A549 (cell line): ENCODE measurements around the gene ELMO3. TPM values are rescaled to one million over a fixed set of nuclear protein-coding genes. Genes with fewer than 3 reads are reported as not detected.

Experiments
- ATAC-seq, 2 experiments: fragments of 200-7000 bp in 1 of 2; fragments of >200 bp in 1 of 2; cut with Nextera tagmentation in 1 of 2; cut with Tn5 transposase in 1 of 2; 3 replicates each; pipeline versions ENCODE4 v1.8.0 to v1.9.1; 2018 to 2020; ENCODE audit warnings: mild to moderate bottlenecking in 1 of 2, moderate library complexity in 1 of 2
- CTCF ChIA-PET: fragments of 300-600 bp; sonication (Branson Sonifier 250); formaldehyde crosslinking; extraction: SDS; loops from one replicate; lab custom pipeline; 2021; ENCODE audit warnings: antibody characterized with exemption, inconsistent platforms; lab: Yijun Ruan, JAX
- POLR2A ChIA-PET: fragments of 350-600 bp; formaldehyde crosslinking; extraction: SDS; loops from one replicate; lab custom pipeline; 2021; ENCODE audit warnings: antibody characterized with exemption, inconsistent platforms; lab: Yijun Ruan, JAX
- DNase-seq, 2 experiments: peaks; one replicate each; pipeline versions ENCODE4 v3.0.0 to v3.0.0-alpha.2; 2011 to 2016; ENCODE audit warnings: low read depth in 1 of 2, low spot score in 1 of 2
- FAIRE-seq: peaks from 2 replicates; lab custom pipeline; 2011; peaks lifted over from hg19 to GRCh38; lab: Jason Lieb, UNC
- H3K27ac ChIP-seq, 2 experiments: fragments of >200 bp; sonication (Bioruptor Twin); formaldehyde crosslinking; 3 replicates each; pipeline ENCODE4 v1.5.1; 2016 to 2017
- H3K4me1 ChIP-seq: fragments of >200 bp; sonication (Bioruptor Twin); formaldehyde crosslinking; 3 replicates; pipeline ENCODE4 v1.6.1; 2016
- H3K4me2 ChIP-seq: fragments of >200 bp; sonication (Bioruptor Twin); formaldehyde crosslinking; 3 replicates; pipeline ENCODE4 v1.6.1; 2016
- H3K4me3 ChIP-seq: fragments of >200 bp; sonication (Bioruptor Twin); formaldehyde crosslinking; 3 replicates; pipeline ENCODE4 v1.5.1; 2016
- H3K9me3 ChIP-seq: fragments of >200 bp; sonication (Bioruptor Twin); formaldehyde crosslinking; 3 replicates; pipeline ENCODE4 v1.6.1; 2016
- CHD2 ChIP-seq: fragments of 150-350 bp; IDR thresholded peaks from 2 replicates; pipeline ENCODE4 v1.6.1; 2014; ENCODE audit warnings: low read length; ENCODE audit not compliant: partially characterized antibody
- CHD4 ChIP-seq: fragments of 200-600 bp; sonication (generic); IDR thresholded peaks from 2 replicates; pipeline ENCODE4 v1.6.1; 2016; ENCODE audit warnings: antibody characterized with exemption, mild to moderate bottlenecking, borderline replicate concordance
- EHF ChIP-seq: fragments of 250-450 bp; sonication (Bioruptor Pico); IDR thresholded peaks from 2 replicates; pipeline ENCODE4 v1.5.0; 2020; ENCODE audit warnings: mild to moderate bottlenecking
- EHMT2 ChIP-seq: fragments of 200-600 bp; sonication (generic); IDR thresholded peaks from 2 replicates; pipeline ENCODE4 v1.6.1; 2016; ENCODE audit warnings: antibody characterized with exemption, low read depth, mild to moderate bottlenecking, moderate library complexity
- HDAC2 ChIP-seq: fragments of 200-600 bp; sonication (generic); IDR thresholded peaks from 2 replicates; pipeline ENCODE4 v1.6.1; 2016
- HOXB13 ChIP-seq: fragments of 250-450 bp; sonication (Bioruptor Pico); IDR thresholded peaks from 2 replicates; pipeline ENCODE4 v1.5.0; 2020; ENCODE audit warnings: low read depth, mild to moderate bottlenecking, moderate library complexity
- NR3C1 ChIP-seq: fragments of >200 bp; sonication (Bioruptor Twin); formaldehyde crosslinking; IDR thresholded peaks from 3 replicates; pipeline ENCODE4 v1.6.1; 2017
- POLR2A ChIP-seq: IDR thresholded peaks from 2 replicates; pipeline ENCODE4 v1.6.1; 2012; ENCODE audit warnings: mild to moderate bottlenecking, low read length
- POLR2AphosphoS2 ChIP-seq: conservative IDR thresholded peaks from 2 replicates; pipeline ENCODE4 v1.6.1; 2012; ENCODE audit warnings: low read length, improper control_type of control experiment, inconsistent platforms
- RAD21 ChIP-seq, 2 experiments: fragments of >200 bp in 1 of 2; sonication (Bioruptor Twin) in 1 of 2; formaldehyde crosslinking in 1 of 2; IDR thresholded peaks in 1 of 2; conservative IDR thresholded peaks in 1 of 2; 2 replicates in 1 of 2; 3 replicates in 1 of 2; pipeline ENCODE4 v1.6.1; 2012 to 2018; ENCODE audit warnings: inconsistent platforms in 1 of 2
- TP53 ChIP-seq: fragments of 250-450 bp; sonication (Bioruptor Pico); IDR thresholded peaks from 2 replicates; pipeline ENCODE4 v1.5.0; 2021; ENCODE audit warnings: mild to moderate bottlenecking, moderate library complexity
- ZC3H11A ChIP-seq: fragments of 450-650 bp; IDR thresholded peaks from 2 replicates; pipeline ENCODE4 v1.6.1; 2014; ENCODE audit warnings: antibody characterized with exemption, mild to moderate bottlenecking
- ZNF302 ChIP-seq: fragments of 250-450 bp; sonication (Bioruptor Pico); IDR thresholded peaks from 2 replicates; pipeline ENCODE4 v1.9.0; 2021; ENCODE audit warnings: inconsistent platforms, mild to moderate bottlenecking, moderate library complexity
- WGBS: methylation state at CpG from one replicate; pipeline ENCODE4 v1.1.6; 2017; ENCODE audit errors: missing lambda C conversion rate; 5-methylcytosine and 5-hydroxymethylcytosine counted together
- polyA plus RNA-seq, 4 experiments: library from polyadenylated mRNA; depleted of rRNA in 3 of 4; stranded (reverse); fragments of >200 nt; fragmentation: RNase III in 1 of 4; extraction: RNeasy Plus Mini Kit Qiagen cat#74134 plus additional on column Dnase treatment in 1 of 4; gene quantifications; 2 replicates in 3 of 4; 3 replicates in 1 of 4; pipeline ENCODE4 v1.2.3, GENCODE V29; 2011 to 2017
- TF ChIP-seq, protein P1 (sequence below): IDR thresholded peaks from 2 replicates; pipeline ENCODE4 v1.6.1; 2012
- TF ChIP-seq, protein P2 (sequence below): fragments of 200-600 bp; sonication (generic); IDR thresholded peaks from 2 replicates; pipeline ENCODE4 v1.6.1; 2016; ENCODE audit warnings: antibody characterized with exemption, mild to moderate bottlenecking, moderate library complexity
- TF ChIP-seq, protein P3 (sequence below): fragments of 150-350 bp; IDR thresholded peaks from 2 replicates; pipeline ENCODE4 v1.6.1; 2014; ENCODE audit warnings: low read depth, mild to moderate bottlenecking, low read length
- TF ChIP-seq, protein P4 (sequence below): IDR thresholded peaks from 2 replicates; pipeline ENCODE4 v1.6.1; 2012; ENCODE audit warnings: low read depth, borderline replicate concordance

Gene ELMO3
- polyA plus RNA-seq, 2 of the 4 experiments (the other 2 are of a cell fraction) = 0.62 to 1.4 TPM

DNA sequence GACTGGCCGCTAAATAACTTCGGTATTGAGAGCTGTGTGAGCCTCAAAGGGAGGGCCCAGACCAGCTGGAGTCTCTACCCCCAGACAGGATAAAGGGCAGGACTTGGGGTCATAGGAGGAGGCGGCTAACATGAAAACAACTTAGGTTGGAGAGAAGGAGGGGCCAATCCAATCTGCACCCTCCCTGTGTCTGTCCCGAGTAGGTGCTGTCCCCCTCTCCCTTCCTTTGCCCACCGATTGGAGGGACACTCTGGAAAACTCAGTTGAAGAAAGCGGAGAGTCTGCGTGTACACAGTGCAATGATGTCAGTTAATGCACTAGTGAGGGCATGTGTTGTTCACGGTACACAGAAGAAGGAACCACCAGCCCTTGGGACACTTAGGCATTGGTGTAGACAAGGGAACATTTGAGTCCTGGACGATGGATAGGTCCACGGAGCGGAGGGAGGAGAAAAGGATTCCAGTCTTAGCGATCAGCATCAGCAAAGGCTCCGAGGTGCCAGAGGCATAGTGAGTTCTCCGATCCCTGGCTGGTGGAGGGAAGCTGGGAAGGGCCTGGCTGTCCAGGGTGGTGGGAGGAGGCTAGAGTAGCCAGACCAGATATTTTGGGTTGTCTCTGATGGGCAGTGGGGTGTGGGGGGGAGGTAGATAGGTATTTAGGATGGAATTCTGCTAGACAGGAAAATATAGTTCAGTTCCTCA is 27.8 kb upstream of the ELMO3 start:
- H3K4me1 ChIP-seq = peaks cover 41% of the 10 kb centered on the region
- TF ChIP-seq, protein P1, sequence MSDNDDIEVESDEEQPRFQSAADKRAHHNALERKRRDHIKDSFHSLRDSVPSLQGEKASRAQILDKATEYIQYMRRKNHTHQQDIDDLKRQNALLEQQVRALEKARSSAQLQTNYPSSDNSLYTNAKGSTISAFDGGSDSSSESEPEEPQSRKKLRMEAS = peak; percentile 8; the same call in 1 of the 2 replicates
- TF ChIP-seq EHF (no peak), NR3C1 (no peak)
- TF ChIP-seq, protein P2, sequence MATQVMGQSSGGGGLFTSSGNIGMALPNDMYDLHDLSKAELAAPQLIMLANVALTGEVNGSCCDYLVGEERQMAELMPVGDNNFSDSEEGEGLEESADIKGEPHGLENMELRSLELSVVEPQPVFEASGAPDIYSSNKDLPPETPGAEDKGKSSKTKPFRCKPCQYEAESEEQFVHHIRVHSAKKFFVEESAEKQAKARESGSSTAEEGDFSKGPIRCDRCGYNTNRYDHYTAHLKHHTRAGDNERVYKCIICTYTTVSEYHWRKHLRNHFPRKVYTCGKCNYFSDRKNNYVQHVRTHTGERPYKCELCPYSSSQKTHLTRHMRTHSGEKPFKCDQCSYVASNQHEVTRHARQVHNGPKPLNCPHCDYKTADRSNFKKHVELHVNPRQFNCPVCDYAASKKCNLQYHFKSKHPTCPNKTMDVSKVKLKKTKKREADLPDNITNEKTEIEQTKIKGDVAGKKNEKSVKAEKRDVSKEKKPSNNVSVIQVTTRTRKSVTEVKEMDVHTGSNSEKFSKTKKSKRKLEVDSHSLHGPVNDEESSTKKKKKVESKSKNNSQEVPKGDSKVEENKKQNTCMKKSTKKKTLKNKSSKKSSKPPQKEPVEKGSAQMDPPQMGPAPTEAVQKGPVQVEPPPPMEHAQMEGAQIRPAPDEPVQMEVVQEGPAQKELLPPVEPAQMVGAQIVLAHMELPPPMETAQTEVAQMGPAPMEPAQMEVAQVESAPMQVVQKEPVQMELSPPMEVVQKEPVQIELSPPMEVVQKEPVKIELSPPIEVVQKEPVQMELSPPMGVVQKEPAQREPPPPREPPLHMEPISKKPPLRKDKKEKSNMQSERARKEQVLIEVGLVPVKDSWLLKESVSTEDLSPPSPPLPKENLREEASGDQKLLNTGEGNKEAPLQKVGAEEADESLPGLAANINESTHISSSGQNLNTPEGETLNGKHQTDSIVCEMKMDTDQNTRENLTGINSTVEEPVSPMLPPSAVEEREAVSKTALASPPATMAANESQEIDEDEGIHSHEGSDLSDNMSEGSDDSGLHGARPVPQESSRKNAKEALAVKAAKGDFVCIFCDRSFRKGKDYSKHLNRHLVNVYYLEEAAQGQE = no peak
- TF ChIP-seq, all 56 proteins: peak for 1
- peak; percentile 41 to 51 for DNase-seq
- H3K4me2 ChIP-seq = peak overlapping the region; percentile 99
- POLR2A ChIA-PET = interaction anchor here (1.0 to 2.9 kb wide), 7 partner anchors 10 to 210 kb away, joined by 3 to 46 read pairs (median 4); partner anchors contain the start of genes B3GNT9, CES3, FBXL8 and FHOD1
- no peak for FAIRE-seq
- H3K4me3 ChIP-seq = peak overlapping the region; percentile 51
- H3K27ac ChIP-seq = peak overlapping the region; percentile 97 to 99
- CTCF ChIA-PET = interaction anchor here (0.9 to 20.5 kb wide), 6 partner anchors 15 to 217 kb away, joined by 3 to 314 read pairs (median 6); partner anchors contain the start of genes B3GNT9, EXOC3L1, FBXL8 and MATCAP1
- peak; percentile 8 to 27 for ATAC-seq
- 36% methylated on average over 14 of the region's 14 CpGs for WGBS
- no peaks in the 10 kb centered on the region for H3K9me3 ChIP-seq

DNA sequence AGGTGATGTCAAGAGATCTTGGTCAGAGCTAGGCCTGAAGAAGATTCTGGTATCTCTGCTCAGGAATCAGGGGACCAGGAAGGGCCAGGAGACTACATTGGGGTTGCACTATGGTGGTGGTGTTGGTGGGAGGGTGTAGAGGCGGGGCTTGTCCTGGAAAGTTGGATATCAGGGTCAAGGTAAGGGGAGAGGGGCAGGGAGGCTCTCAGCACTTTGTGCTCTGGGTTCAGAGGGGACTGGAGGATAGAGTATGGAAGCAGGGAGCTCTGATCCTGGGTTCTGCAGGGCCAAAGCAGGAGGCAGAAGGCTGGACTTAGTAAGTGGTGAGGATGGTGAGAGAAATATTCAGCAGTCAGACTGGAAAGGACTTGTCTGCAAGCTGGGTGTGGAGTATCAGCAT is 25.6 kb upstream of the ELMO3 start:
- POLR2A ChIA-PET = interaction anchor here (0.5 to 1.2 kb wide), 5 partner anchors 13 to 281 kb away, joined by 3 to 6 read pairs (median 3); partner anchors contain the start of gene CBFB
- CTCF ChIA-PET = interaction anchor here (0.6 to 20.5 kb wide), 10 partner anchors 12 to 308 kb away, joined by 3 to 314 read pairs (median 4); partner anchors contain the start of genes ATP6V0D1, B3GNT9, EXOC3L1 and FBXL8
- DNase-seq = no peak
- TF ChIP-seq CHD2 = no peak
- H3K4me2 ChIP-seq = peak overlapping the region; percentile 88
- 0 out of 6 replicates have a peak, but pooled peaks of 1 of the 2 experiments have one; percentile 0 for ATAC-seq
- H3K4me3 ChIP-seq = peak overlapping the region; percentile 50
- WGBS = 33% methylated on average over 1 of the region's 1 CpG
- no peak for FAIRE-seq
- no peaks in the 10 kb centered on the region for H3K9me3 ChIP-seq
- peak overlapping the region; percentile 84 to 87 for H3K27ac ChIP-seq
- peaks cover 41% of the 10 kb centered on the region for H3K4me1 ChIP-seq

DNA sequence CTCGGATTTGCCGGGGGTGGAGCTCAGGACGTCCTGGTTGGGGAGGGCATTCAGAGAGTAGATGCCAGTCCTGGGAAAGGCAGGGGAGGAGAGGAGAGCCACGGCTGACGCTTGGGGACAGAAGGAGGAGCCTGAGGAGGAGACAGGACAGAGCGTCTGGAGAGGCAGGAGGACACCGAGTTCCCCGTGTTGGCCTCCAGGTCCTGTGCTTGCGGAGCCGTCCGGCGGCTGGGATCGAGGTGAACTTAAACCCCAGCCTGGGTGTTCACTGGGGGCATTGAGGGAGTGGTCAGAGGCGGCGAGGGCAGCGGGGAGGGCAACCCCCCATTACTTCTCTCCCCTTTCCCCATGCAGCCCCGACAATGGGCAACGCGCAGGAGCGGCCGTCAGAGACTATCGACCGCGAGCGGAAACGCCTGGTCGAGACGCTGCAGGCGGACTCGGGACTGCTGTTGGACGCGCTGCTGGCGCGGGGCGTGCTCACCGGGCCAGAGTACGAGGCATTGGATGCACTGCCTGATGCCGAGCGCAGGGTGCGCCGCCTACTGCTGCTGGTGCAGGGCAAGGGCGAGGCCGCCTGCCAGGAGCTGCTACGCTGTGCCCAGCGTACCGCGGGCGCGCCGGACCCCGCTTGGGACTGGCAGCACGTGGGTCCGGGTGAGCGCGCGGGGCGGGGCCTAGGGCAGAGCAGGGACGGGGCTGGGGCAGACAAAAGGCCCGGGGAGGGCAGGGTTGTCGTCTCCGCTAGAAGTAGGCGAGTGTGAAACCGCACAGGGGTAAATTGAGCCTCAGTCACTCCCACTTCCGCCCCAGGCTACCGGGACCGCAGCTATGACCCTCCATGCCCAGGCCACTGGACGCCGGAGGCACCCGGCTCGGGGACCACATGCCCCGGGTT is 24.9 kb upstream of the ELMO3 start:
- Histone ChIP-seq H3K9me3 (no peaks in the 10 kb centered on the region), H3K4me2 (peak overlapping the region; percentile 88), H3K4me1 (peaks cover 45% of the 10 kb centered on the region), H3K27ac (peak overlapping the region; percentile 84 to 87), H3K4me3 (peak overlapping the region; percentile 50)
- ATAC-seq (peak; percentile 59 to 82), DNase-seq (peak; percentile 89 to 91), FAIRE-seq (no peak)
- POLR2A ChIA-PET = interaction anchor here (0.5 to 1.2 kb wide), 6 partner anchors 11 to 154 kb away, joined by 3 to 7 read pairs (median 4); partner anchors contain the start of gene CBFB
- CTCF ChIA-PET = interaction anchor here (0.6 to 20.5 kb wide), 13 partner anchors 12 to 307 kb away, joined by 3 to 314 read pairs (median 4); partner anchors contain the start of genes ATP6V0D1, B3GNT9, EXOC3L1 and FBXL8
- WGBS = 2% methylated on average over 37 of the region's 71 CpGs
- TF ChIP-seq EHF (no peak), CHD4 (no peak), HOXB13 (CRISPR knock-in tag) (no peak), TP53 (CRISPR knock-in tag) (no peak), CHD2 (no peak), ZNF302 (CRISPR knock-in tag) (no peak), EHMT2 (no peak), RAD21 (conservative IDR thresholded peaks at IDR 0.05 in 1 of 2, IDR thresholded peaks at IDR 0.05 in 1 of 2) (peak in 1 of 2 experiments; percentile 28; a peak in 2 of 5 replicates), POLR2A (peak; percentile 62), HDAC2 (no peak), ZC3H11A (no peak), POLR2AphosphoS2 (no peak)
- TF ChIP-seq, protein P3, sequence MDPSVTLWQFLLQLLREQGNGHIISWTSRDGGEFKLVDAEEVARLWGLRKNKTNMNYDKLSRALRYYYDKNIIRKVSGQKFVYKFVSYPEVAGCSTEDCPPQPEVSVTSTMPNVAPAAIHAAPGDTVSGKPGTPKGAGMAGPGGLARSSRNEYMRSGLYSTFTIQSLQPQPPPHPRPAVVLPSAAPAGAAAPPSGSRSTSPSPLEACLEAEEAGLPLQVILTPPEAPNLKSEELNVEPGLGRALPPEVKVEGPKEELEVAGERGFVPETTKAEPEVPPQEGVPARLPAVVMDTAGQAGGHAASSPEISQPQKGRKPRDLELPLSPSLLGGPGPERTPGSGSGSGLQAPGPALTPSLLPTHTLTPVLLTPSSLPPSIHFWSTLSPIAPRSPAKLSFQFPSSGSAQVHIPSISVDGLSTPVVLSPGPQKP = no peak
- TF ChIP-seq, protein P2 = no peak
- TF ChIP-seq, protein P4, sequence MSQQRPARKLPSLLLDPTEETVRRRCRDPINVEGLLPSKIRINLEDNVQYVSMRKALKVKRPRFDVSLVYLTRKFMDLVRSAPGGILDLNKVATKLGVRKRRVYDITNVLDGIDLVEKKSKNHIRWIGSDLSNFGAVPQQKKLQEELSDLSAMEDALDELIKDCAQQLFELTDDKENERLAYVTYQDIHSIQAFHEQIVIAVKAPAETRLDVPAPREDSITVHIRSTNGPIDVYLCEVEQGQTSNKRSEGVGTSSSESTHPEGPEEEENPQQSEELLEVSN = peak; percentile 84
